HT-29 (cell line): ENCODE results near the gene NEDD9. TPM values are rescaled to one million over a fixed set of nuclear protein-coding genes. Genes with fewer than 3 reads are reported as not detected.

Experiments used
- DNase-seq: peaks from one replicate; pipeline ENCODE4 v3.0.0-alpha.2; 2015; ENCODE audit warnings: low spot score
- total RNA-seq: library from RNA; depleted of rRNA; stranded (reverse); fragments of >200 nt; shearing (Covaris generic); gene quantifications from 2 replicates; pipeline ENCODE4 v1.2.3, GENCODE V29; 2014

NEDD9 gene
- total RNA-seq, 1 experiment from 2014 or later: 35.4 TPM

DNA sequence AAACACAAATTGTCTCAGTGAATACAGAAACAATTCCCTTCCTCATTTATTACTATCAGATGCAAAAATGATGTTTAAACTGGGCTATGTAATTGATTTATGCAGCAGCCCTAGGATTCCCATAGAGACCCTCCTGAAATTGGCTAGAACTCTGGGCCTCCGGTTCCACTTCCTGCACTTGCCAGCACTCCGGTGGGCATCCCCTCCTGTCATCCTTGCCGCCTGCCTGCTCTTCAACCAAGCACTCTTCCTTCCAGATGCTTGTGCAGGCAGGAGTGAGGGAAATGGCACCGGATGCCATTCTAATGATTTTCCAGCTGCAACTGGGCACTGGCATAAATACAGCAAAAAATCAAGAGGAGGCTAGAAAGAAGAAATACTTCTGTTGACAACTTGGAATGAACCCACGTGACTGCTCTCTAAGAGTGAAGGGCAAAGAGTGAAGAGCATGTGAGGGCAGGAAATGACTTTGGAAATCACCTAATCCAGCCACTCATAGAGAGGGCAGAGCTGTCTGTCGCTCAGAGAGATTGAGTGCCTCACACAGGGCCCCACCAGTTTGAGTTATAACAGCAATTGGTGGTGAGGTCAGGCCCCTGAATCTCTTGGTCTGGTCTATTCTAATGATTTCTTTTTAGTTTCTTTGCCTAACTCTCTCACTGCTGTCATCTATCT is 3.7 kb upstream of the NEDD9 start:
- DNase-seq: no peak

DNA sequence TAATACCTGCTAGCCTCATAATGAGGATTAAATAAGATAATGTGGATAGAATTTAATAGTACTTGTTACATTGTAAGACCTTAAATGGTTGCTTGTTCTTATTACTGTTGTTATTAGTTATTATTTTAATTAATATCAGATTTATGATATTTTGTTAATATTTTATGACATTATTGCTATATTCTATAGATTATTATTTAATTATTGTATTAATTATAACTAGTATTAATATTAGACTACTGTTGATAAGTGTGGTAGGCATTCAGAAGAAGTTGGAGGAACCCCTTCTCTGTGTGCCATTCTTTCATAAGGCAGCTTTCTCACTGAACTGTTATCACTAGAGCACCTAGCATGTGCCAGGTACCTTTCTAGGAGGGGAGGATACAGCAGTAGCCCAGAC is 2.6 kb upstream of the NEDD9 start:
- no peak for DNase-seq

DNA sequence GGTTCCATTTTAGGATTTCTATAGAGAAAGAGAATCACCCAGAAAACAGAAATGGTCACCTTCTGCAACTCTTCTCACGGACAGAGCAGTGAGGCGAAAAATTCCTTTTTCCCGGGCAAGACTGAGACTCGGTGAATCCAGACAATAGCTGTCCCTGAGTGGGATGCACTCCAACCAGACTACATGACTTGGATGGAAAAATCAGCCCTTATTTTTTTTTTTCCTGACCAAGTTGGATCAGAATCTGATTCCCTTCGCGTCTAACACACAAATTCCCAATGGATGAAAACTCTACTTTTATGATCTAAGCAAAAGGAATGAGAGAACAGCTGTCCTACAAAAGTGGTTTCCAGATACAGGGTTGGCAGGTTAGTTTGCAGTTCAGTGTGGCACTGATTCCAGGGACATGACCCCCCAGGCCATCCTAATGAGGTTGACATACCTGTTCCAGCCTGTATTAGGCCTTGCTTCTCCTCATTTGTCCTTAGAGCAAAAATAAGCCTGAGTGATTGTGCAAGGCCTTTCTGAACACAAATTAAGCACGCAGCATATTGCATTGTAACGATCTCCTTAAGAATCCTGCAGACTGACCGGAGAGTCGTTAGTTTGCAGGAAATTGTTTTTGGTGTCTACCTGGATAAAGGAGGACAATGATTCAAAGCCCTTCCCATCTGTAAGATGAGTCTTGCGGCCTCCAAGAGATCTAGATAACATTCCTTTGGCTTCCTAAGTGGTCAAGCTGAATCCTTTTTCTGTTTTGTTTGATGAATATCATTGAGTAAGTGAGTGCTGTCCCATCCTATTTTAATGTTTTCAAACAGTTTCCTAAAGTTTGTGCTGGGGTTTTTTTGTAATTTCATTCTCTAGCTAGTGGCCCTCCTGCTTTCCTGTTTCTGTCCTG is 1.5 kb upstream of the NEDD9 start:
- no peak for DNase-seq

DNA sequence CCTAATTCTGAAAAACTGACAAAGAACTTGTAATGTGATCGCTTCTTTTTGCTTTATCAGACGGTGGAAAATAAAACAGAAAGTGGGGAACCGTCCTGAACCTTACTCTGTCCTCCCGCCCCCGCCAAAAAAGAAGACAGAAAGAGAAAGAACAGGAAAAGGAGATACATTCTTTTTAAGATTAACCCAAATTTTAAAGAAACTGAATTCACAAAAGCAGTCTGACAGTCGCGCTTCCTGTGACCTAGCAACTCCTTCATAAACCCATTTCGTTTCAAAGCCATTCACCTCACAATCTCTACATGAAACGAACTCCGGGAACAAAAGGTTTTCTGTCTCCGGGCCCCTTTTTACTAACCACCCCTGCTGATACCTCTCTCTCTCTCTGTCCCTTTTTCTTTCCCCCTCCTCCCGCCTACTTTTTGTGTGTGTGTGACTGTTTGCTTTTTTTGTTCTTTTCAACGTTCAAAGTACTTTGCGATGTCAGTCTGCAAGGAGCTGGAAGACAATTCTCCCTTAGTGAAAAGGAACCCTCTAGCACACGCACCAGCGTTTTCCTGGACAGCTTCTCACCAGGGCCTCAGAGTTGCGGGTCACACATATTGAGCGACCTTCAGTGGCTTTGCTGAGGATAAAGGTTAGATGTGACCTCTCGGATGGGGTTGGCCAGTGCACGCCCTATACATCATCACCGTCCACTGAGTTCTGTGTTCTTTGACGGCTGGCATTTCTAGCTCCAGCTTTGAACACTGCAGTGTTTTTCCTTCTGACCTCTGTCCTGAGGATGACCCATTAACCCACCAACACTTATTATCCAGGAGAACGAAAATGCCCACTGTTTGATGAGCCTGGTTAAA is 530 bp upstream of the NEDD9 start:
- DNase-seq: peak; percentile 80

DNA sequence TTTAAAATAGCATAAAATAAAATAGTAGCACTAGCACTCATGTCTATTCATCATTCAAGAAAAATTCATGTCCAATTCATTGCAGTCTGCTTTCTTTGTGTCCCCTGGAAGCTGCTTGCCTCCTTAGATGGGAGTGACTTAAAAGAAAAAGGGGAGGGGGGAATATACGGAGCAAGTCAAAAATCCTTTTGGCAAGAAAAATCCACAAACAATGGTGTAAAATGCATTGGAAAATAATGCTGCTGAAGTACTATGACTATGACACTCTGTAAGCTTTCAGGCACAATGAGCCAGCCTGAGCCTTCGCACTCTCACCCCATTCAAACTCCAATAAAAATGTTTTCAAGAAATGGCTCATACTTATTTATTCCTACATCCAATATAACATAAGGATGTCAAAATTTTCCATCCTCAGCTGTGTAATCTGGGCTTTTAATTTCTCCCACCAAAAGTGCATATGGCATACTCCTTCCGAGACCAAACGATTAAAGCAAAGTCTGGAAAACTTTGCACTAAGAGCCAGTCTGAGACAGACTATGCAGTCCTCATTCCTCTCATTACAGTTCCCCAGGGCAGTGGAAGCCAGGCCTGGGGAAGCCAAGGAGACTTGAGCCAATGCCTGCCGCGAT is 790 bp downstream of the NEDD9 start:
- DNase-seq: peak; percentile 88

DNA sequence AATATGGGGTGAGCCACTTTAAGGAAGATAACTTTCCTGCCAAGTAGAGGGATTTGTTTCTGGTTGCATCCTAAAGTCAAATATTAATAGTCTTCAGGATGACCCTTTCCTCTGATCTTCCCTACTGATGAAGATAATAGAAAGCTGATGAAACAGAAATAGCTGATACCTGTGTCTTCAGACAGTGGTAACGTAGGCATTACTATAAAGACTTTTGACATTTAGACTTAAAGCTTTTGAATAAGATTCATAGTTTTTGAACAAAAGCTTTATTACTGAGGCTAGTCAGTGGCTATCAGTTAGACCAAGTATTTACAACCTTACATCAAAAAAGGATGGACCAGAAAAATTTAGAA is 1.4 kb downstream of the NEDD9 start:
- no peak for DNase-seq

DNA sequence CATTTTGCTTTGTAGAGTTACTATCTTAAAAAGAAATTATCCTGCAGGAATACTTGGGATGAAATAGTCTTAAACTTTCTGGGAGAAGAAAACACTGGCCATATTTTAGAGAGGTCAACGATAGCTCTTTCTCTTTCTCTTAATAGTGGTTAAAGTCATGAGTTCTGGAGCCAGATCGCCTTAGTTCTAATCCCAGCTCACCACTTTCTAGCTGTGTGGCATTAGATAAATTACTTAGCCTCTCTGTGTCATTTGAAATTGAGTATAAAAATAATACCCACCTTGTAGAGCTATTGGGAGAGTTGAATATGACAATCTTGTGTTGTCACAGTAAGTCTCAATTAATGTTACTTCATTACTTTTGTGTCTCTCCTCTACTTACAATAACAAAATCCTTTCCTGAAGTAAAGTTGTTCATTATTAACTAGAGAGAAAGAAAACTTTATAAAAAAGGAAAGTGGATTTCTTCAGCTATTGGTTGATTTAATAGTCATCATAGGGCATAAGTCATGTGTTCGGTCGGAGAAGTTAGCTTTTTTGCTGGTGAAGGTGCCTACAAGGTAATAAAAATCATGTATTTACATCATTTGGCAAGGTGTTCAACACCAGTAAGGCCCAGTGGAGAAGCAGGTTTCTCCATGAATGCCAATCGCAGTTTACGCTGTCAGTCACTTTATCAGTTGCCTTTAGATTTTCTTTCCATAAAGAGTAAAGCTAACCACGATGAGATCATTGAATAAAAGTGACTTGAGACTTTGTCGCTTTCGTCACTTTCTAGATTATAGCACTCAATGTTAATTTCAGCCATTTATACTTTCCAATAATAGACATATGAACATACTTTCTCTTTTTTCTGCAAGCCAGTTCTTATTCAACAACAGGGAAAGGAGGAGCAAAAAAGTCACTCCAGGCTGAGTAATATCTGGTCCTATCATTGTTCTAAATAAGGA is 2.0 kb downstream of the NEDD9 start:
- DNase-seq: peak; percentile 72

DNA sequence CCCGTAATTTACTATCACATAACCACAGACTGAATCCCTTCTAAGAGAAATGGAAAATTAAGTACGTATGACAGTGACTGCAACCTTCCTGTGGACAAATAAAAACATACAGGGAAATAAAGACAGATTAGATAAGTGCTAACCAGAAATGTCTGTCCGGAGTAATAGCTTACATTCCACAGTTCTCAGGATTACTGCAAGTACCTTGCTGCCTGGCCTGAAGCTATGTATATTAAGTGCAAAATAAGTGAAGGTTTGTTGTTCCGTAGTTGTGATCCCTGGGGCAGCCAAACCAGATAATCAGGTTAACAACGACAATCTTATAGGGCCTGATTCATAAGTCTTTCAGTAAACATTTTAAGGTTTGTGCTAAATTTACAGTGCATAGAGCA is 2.8 kb downstream of the NEDD9 start:
- peak; percentile 83 for DNase-seq

DNA sequence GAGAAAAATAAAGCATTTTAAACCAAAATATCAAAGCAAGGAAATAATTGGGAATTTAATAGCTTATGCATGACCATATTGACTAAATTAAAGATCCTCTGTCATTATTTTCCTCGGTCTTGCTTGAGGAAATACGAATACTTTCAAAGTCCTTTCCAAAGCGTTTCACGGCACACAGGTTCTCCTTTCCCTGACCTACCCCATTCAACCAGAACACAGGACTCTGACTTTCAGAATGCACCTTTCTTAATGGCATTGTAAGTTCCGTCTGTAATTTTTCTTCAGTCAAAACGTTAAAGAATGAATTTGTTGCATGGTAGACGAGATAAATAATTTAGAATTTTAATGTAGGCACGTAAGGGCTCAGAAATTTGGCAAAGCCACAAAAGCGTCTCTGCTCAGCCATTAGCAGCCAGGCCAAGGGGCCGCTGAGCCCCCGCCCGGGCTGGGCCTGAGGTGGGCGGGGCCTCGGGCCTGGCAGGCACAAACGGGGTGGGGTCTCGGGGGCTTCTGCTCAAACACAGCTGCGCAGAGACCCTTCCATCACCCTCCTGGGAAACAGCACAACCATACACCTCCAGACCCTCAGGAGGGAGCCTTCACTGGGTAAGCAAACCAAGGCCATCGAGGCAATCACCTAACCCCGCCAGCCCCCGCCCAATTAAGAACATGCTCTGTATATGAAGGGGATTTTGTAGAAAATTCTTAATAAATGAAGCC is 3.4 kb downstream of the NEDD9 start:
- no peak for DNase-seq

DNA sequence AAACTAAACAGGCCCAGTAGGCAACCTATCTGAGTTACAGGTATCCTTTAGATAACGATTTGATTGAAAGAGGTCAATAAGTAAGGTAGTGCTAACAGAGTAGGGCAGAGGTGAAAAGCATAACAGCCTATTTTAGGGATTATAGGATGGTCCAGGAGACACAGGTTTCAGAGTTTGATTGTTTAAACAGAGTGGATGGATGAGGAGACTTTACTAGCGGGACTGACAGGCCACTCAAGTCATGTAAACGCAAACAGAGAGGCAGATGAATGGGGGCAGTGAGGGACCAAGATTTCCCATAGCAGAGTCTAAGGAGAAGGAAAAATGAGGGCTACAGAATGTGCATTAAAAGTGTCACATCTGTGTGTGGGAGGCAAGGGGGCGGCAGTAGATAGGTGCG is 4.8 kb downstream of the NEDD9 start:
- no peak for DNase-seq

DNA sequence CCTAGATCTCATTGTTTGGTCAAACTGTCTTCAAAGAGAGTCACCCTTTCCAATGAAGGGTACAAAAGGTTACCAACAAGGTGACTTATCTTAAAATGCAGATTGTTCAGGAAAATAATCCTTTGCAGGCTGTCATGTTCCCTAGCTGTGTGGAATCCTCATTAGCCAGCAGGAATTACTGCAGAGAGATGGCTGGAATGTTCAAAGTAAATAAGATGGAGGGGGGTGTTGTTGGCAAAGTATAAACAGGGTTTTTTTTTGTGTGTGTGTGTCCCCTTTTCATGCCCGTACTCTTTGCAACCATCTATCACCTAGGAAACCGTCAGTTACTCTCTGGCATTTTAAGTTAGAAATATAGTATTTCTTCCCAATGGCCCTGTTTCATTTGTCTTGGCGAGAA is 6.5 kb downstream of the NEDD9 start:
- DNase-seq: peak; percentile 33

DNA sequence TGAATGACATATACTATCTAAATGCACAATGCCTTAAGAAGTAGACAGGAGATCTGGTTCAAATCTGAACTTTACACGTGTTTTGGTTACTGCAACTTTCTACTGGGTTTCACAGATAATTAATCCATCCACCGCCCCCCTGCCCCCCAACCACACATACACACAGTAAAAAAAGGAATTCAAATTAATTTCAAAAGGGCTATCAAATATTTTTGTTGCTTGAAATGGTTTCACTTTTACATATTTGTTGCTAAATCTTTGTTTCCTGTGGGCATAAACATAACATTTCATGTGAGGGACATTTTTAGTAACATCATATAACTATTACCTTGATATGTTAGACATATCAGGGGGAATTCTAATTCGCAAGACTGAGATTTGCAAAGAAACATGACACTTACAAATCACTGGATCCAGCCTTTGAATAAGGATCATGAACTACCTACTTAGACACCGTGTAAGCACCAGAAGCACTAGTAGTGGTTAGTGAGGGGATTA is 7.5 kb downstream of the NEDD9 start:
- DNase-seq: peak; percentile 18

DNA sequence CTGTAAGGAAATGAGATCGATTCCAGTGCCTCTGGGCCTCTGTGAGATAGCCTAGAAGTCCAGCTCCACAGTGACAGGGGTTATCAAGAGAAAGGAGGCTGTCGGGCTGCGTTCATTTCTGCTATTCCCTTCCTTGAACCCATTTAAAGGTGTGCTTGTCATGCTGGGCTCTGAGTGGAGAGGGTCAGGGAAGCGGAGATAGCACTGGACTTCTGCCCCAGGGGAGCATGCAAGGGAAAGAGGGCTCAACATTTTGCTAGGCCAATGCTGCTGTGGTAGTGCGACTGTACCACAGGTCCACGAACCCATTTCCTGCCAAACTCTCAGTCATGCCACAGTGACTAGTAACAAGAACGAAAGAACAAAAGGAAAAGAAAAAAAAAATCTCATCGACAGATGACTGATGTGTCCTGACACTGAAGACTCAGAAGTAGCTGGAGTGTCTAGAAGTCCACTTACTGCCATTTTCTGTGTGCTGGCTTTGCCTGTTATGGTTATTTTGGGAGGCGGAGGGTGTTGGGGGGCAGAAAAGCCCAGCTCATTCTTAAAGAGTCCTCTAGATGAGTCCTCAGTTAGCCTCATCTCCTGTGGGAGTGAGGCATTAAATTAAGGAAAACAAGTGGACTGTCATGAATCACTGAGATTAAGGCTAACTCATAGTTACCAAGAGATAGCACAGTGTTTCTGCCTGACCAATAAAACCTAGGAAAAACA is 8.1 kb downstream of the NEDD9 start:
- DNase-seq: peak; percentile 21

DNA sequence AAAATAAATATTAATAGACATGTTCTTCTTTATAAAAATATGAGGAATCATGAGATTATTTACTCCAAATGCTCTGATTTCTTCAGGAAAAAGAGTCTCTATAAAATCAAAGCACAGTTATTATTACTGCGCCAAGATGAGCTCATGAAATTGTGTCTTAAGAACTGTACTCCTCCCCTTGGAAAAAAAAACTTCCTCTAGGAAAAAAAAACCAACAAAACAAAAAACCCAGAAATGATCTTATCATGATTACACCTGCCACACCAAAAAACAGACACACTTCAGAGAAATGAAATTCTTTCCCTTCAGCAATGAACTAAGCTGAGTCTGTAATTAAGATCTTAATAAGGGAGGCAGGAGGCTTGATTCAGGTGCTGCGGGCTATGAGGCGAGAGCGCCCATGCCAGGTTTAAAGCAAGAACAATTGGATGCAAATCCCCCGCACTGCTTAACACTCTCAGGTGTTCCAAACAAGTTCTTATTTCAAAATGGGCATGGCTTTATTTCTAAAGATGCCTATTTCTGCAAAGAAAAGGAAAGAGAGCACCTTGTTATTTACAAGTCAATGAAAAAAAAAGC is 9.1 kb downstream of the NEDD9 start:
- DNase-seq: no peak

DNA sequence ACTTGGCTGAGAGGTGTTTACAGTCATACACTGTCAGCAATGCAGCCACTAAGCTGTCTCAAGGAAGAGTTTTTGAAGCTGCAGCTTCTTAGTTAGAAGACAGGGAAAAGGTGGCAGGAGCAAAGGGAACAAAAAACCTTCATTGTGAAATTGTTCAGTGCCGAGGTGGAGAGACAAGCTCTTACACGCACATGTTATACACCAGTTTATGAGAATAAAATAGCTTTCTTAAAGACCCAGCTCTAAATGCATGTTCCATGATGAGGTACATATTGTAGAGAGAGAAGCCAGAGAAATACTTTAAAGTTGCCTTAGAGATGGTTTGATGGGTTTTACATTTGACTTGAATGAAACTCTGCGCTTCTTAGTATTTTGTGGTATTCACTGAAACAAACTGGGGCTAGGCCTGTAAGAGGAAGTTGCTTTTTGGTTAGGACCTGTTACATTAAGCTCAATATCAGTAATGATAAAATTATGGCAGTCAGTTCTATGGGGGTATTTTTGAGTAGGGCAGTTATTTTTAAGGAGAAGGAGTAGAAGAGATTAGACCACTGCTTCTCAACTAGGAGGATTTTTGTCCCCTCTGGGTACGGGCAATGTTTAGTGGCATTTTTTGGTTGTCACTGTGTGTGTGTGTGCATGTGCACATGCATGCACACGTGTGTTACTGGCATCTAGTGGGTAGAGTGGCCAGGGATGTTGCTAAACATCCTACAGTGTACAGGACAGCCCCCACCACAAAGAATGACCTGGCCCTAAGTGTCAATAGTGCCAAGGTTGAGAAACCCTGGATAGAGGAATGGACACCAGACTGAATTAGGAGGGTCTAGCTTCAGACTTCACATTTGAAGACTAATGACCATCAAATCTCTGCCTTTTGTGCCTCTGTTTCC is 9.8 kb downstream of the NEDD9 start:
- peak; percentile 35 for DNase-seq

DNA sequence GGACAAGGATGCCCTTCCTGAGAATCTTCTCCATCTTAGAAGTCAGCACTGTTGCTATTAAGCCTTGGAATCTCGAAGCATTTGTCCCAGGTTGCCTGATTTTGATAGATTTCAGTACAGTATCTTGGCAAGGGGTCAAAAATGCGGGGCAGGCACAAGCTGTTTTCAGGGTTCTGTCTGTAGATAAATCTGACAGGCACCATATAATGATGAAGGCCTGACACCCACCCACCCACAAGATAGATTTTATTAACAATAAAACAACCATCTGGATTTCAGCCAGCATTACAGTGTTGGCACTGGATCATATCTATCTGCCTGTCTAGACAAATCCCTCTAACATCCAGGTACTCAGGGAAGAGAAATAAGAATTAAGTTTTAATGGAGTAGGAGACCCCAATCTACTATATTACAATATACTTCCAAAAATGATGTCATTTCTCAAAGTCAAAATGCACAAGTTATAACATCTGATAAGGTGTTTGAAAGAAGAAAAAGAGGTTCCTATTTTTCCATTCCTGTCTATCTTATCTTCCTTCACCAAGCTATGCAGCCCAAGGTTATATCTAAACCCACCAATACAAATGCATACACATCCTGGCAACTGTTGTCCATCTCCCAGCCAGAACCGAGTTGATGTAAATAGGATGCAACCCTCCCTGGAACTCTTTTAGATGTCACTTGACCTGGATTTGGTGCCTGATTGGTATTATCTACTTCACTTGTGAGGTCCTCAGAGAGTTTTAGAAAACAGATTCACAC is 10.7 kb downstream of the NEDD9 start:
- DNase-seq: peak; percentile 26

DNA sequence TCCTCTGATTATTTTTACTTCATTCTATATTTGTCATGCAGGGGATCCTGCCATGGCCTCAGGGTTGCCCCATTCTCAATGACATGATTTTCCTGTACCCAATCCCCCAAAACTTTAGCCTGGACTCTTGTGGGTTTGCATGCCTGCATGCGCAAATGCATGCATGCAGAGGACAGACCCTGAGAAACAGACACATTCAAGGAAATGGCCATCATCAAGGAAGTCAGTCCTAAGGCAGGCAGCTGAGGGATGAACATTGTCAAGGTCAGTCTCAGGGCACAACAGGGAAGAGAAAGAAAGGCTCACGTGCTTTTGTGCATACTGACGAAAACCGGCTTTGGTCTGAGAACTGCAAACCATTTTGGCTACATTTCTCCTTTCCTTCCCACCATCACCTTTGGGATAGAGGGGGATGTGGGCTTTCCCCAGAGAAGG is 13.1 kb downstream of the NEDD9 start:
- peak; percentile 42 for DNase-seq
